Pancreas (tissue), 10 donors: ENCODE results near the gene TMPRSS15. TPM values are rescaled to one million over a fixed set of nuclear protein-coding genes. Genes with fewer than 3 reads are reported as not detected.

Source experiments
- ATAC-seq, 4 donors: fragments of 200-7000 bp; cut with Tn5 transposase; one replicate each; pipeline versions ENCODE4 v1.8.0 to v1.9.1; 2020; ENCODE audit warnings: mild to moderate bottlenecking in 4 of 4, moderate library complexity in 4 of 4
- DNase-seq, 6 donors: peaks; one replicate each; pipeline ENCODE4 v3.0.0-alpha.2; 2020
- FAIRE-seq: peaks from 2 replicates; lab custom pipeline; 2012; peaks lifted over from hg19 to GRCh38; lab: Jason Lieb, UNC
- H3K27ac ChIP-seq, 4 donors: fragments of 200-600 bp; sonication (generic); 1 replicate in 3 of 4; 2 replicates in 1 of 4; pipeline versions ENCODE4 v1.5.0 to v1.8.0; 2020
- H3K27me3 ChIP-seq, 4 donors: fragments of 200-600 bp; one replicate each; pipeline ENCODE4 v1.8.0; 2021
- H3K36me3 ChIP-seq, 3 donors: fragments of 200-600 bp; sonication (generic) in 1 of 3; one replicate each; pipeline versions ENCODE4 v1.5.0 to v1.8.0; 2020 to 2021
- H3K4me1 ChIP-seq, 3 donors: fragments of 200-600 bp; one replicate each; pipeline ENCODE4 v1.8.0; 2021
- H3K4me3 ChIP-seq, 4 donors: fragments of 200-600 bp; sonication (generic) in 2 of 4; one replicate each; pipeline versions ENCODE4 v1.5.0 to v1.8.0; 2020 to 2021
- H3K9me3 ChIP-seq, 4 donors: fragments of 200-600 bp; one replicate each; pipeline ENCODE4 v1.8.0; 2021
- WGBS, 2 donors: extraction: QIAGEN DNeasy Blood & Tissue Kit; methylation state at CpG; one replicate each; pipeline ENCODE4 v1.1.7; 2013; 5-methylcytosine and 5-hydroxymethylcytosine counted together
- intact Hi-C, 3 donors: fragments of 100-400 bp; cut with DNase I; formaldehyde crosslinking; loops; one replicate each; pipeline versions ENCODE4 v1.11.1 to v1.14.2; 2022
- polyA plus RNA-seq, 2 donors: library from polyadenylated mRNA; stranded (reverse); fragments of 200-250 nt; gene quantifications; one replicate each; pipeline ENCODE4 v1.2.3, GENCODE V29; 2013
- total RNA-seq, 6 donors: library from RNA; stranded (reverse); fragmentation: NEBNext Ultra II Directional in 4 of 6; extraction: Animal tissue kit (Norgen Biotek cat#: 25700) in 4 of 6; gene quantifications; one replicate each; pipeline versions ENCODE4 v1.2.1 to v1.2.4, GENCODE V29; 2021 to 2023
- TF ChIP-seq, protein P1 (sequence below), 4 donors: fragments of 200-600 bp; sonication (generic) in 3 of 4; IDR thresholded peaks; one replicate each; pipeline versions ENCODE4 v1.5.0 to v1.8.0; 2021; ENCODE audit warnings: antibody characterized with exemption in 4 of 4
- donor health status: healthy with polysubstance abuse.
- donor health status: DM: no; HTN: no; CAD: no; lungs with moderate emphysema.
- donor health status: DM: no; HTN: no; CAD: no.
- donor health status: control.
- donor health status: control.
- donor health status: Bipolar disorder and iron deficiency.
- donor health status: DM: yes; HTN: yes; CAD: no.
- donor health status: DM: no; HTN: no; CAD: no.
- donor health status: DM: no; HTN: no; CAD: no.
- donor health status: DM: yes; HTN: yes; CAD: no.

TMPRSS15 gene
- not detected for total RNA-seq
- not detected for polyA plus RNA-seq

DNA sequence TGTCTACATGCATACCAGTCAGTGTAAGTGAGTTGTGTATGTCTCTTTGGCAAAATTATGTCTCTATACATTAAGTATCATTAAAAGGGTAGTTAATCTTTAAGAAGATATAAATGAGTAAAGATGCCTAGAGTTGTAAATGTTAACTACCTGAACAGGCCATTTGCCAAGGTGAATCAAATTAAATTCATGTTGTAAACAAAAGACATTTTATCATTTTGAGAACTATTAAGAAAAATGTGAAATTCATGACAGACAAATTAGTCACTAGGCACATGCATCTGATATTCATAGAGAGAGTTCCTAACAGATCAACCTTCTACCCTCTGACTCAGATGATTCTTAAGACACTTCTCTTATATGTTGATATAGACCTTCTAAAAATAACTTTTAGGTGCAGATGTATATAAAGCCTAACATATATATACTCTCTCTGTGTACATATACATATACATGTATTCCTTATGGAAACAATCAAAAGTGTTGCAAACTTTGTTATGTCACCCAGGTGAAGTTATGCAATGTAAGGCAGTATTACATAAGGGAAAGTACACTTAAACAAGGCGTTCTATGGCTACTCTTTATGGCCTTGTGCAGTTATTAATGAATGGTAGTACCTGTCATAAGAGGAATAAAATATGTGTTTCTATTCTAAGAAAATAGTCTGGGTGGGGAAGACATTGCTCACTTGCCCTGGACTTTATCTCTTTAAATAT is at the start of gene TMPRSS15:
Gene TMPRSS15, minus strand, starts transcription at position 51 of the 716 bp plus-strand sequence. CDS start 163 bp downstream, outside the sequence.
- ATAC-seq (no peak), FAIRE-seq (no peak), DNase-seq (no peak)
- TF ChIP-seq, protein P1, sequence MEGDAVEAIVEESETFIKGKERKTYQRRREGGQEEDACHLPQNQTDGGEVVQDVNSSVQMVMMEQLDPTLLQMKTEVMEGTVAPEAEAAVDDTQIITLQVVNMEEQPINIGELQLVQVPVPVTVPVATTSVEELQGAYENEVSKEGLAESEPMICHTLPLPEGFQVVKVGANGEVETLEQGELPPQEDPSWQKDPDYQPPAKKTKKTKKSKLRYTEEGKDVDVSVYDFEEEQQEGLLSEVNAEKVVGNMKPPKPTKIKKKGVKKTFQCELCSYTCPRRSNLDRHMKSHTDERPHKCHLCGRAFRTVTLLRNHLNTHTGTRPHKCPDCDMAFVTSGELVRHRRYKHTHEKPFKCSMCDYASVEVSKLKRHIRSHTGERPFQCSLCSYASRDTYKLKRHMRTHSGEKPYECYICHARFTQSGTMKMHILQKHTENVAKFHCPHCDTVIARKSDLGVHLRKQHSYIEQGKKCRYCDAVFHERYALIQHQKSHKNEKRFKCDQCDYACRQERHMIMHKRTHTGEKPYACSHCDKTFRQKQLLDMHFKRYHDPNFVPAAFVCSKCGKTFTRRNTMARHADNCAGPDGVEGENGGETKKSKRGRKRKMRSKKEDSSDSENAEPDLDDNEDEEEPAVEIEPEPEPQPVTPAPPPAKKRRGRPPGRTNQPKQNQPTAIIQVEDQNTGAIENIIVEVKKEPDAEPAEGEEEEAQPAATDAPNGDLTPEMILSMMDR (IDR thresholded peaks at IDR 0.05): no peak
- H3K27ac ChIP-seq: no peak within 1 kb of the TSS
- intact Hi-C loops: no loop called here
- H3K27me3 ChIP-seq: no peaks in the 10 kb centered on the region
- no peaks in the 10 kb centered on the region for H3K36me3 ChIP-seq
- H3K4me3 ChIP-seq: no peak within 1 kb of the TSS
- 27 to 30% methylated on average over 1 of the region's 1 CpG for WGBS, 2 donors
- H3K4me1 ChIP-seq: no peaks in the 10 kb centered on the region
- H3K9me3 ChIP-seq: peaks cover 0 to 4% (median 0%) of the 10 kb centered on the region in 4 donors

DNA sequence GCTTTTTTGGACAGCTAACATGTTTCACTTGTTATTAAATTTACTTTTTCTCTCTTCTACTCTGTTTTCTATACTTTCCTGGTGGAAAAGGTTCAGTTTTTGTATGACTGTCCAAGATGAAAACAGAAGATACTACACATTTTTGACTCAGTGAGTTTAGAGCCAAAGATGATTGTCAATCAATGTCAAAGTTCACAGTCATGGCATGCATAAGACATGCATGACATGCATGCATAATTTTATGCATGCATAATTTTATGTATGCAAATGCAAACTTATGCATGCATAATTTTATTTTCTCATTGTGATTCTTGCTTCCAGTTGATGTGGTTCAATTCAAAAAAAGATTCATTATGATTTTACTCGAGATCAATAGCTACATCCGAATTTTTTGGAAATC is 48.1 kb upstream of the TMPRSS15 start:
- DNase-seq (no peak), FAIRE-seq (no peak), ATAC-seq (no peak)
- Histone ChIP-seq H3K27me3 (no peaks in the 10 kb centered on the region), H3K36me3 (no peaks in the 10 kb centered on the region), H3K4me1 (no peaks in the 10 kb centered on the region), H3K9me3 (no peaks in the 10 kb centered on the region), H3K4me3 (no peak overlapping the region), H3K27ac (no peak overlapping the region)
- 49 to 55% methylated on average over 2 of the region's 2 CpGs for WGBS, 2 donors
- TF ChIP-seq, protein P1 (IDR thresholded peaks at IDR 0.05): no peak
- intact Hi-C loops: no loop called here

- H3K27me3 ChIP-seq: no peaks in the 10 kb centered on the region
- no peak overlapping the region for H3K27ac ChIP-seq
- no peaks in the 10 kb centered on the region for H3K36me3 ChIP-seq
- ATAC-seq (peak in 1 of 4 donors; percentile 50), DNase-seq (no peak), FAIRE-seq (no peak)
- no peaks in the 10 kb centered on the region for H3K4me1 ChIP-seq
- TF ChIP-seq, protein P1 (IDR thresholded peaks at IDR 0.05): no peak
- 51 to 56% methylated on average over 8 of the region's 8 CpGs for WGBS, 2 donors
- H3K9me3 ChIP-seq: no peaks in the 10 kb centered on the region
- intact Hi-C loops: no loop called here
- no peak overlapping the region for H3K4me3 ChIP-seq
These were observed 46.3 kb upstream of the TMPRSS15 start for GRCh38 chr21:18449605-18450550.

- 52 to 69% methylated on average over 6 of the region's 6 CpGs for WGBS, 2 donors
- no peak overlapping the region for H3K4me3 ChIP-seq
- intact Hi-C loops: no loop called here
- FAIRE-seq (no peak), DNase-seq (no peak), ATAC-seq (no peak)
- no peak overlapping the region for H3K27ac ChIP-seq
- H3K36me3 ChIP-seq: no peaks in the 10 kb centered on the region
- no peaks in the 10 kb centered on the region for H3K27me3 ChIP-seq
- H3K4me1 ChIP-seq: no peaks in the 10 kb centered on the region
- H3K9me3 ChIP-seq: no peaks in the 10 kb centered on the region
- TF ChIP-seq, protein P1 (IDR thresholded peaks at IDR 0.05): no peak
These were observed 40.1 kb upstream of the TMPRSS15 start for GRCh38 chr21:18443701-18444100.
